Skeletal muscle cell (primary cell): Measurements from ENCODE around the gene ARNT2.
"Not testable (repeated sequence)": the region's sequence is repeated elsewhere in the genome, so short reads cannot be mapped to it uniquely, and the experiment has no call there.

Experiments
- DNase-seq: peaks from one replicate; pipeline ENCODE4 v3.0.0-alpha.2; 2010; ENCODE audit warnings: low read depth
- H3K4me3 ChIP-seq: 2 replicates; pipeline ENCODE4 v1.5.1; 2011; ENCODE audit warnings: low read depth, mild to moderate bottlenecking, control low read depth, low read length, moderate library complexity

ARNT2 gene

DNA sequence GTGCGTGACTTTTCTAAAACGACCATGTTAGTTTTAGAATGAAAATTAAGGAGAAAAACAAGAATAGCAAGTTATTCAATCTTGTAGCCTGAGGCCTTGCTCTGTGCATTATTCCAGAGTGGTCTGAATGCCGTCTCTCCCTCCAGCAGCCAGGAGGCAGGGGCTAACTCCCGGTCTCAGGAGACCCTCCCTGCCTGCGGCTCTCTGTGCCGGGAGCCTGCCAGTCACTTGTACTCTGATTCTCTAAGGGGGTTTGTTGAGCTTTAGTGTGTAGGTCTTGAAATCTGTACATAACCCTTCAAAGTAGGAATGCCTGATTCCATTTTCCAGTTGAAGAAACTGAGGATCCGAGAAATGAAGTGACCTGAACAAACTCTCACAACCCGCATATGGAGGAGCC is 97.3 kb downstream of the ARNT2 start:
- H3K4me3 ChIP-seq = no peak overlapping the region
- DNase-seq = no peak

DNA sequence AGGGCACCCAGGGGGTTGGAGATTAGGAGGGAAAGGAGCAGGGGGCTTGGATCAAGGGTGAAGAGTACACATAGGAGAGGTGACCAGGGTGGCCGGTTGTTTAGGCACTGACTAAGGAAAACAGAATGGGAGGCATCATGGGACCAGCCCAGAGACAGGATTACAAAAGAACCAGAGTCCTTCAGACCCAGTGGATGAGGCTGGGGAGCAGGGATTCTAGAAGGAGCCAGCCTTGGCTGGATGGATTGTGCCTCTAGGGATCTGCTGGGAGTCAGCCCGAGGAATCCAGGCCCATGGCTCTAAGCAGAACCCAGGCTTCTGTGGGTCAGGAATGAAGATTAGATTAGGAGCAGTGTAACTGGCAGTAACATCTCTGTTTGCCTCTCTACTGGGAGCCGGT is 98.6 kb downstream of the ARNT2 start:
- DNase-seq = no peak
- no peak overlapping the region for H3K4me3 ChIP-seq

- H3K4me3 ChIP-seq = no peak overlapping the region
- no peak for DNase-seq
These were observed 99.3 kb downstream of the ARNT2 start for GRCh38 chr15:80503319-80503952.

GRCh38 chr15:80504931-80505330 is 100.7 kb downstream of the ARNT2 start:
- no peak for DNase-seq
- no peak overlapping the region for H3K4me3 ChIP-seq

DNA sequence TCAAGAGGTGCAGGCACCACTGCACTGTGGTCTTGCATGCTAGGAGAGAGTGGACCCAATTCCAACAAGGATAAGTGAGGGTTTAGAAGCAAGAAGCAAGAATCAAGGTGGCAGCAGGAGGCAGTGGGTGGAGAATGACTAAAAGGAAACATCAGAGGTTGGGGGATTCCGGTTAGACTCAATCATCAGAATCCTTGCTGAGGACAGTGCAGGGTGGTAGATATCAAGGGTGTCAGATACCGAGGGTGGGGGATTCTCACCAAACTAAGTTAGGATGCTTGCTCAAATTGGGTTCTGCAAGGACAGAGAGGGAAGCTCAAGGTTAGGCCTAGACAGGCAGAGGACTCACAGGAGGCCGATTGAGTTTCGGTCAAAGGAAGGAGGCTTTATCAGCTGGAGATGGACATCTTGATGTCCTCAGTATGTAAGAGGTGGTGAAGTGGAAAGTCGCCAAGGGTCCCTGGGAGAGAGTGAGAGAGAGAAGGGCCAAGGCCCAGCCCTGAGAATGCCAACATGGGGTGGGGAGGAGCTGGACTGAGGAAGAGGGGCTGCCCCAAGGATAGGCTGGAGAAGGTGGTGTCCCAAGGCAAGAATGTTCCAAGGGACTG is 102.2 kb downstream of the ARNT2 start:
- H3K4me3 ChIP-seq = no peak overlapping the region
- DNase-seq = no peak

DNA sequence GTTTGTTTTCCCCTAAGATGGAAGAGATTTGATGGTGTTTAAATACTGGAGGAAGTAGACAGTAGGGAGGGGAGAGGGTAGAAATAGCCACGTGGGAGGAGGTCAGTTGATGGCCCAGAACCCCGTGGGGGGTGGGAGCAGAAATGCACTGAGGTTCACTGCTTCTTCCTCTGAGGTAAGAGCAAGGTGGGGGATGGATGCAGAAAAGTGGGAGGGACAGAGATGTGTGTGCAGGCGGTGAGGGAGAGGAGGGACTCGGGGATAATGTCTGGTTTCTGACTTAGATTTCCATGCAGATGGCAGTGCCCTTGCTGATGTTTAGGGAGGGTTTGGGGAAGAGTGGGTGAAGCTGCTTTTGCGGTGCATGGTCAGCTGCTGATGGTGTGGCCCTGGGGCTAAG is 102.9 kb downstream of the ARNT2 start:
- DNase-seq = no peak
- H3K4me3 ChIP-seq = no peak overlapping the region

DNA sequence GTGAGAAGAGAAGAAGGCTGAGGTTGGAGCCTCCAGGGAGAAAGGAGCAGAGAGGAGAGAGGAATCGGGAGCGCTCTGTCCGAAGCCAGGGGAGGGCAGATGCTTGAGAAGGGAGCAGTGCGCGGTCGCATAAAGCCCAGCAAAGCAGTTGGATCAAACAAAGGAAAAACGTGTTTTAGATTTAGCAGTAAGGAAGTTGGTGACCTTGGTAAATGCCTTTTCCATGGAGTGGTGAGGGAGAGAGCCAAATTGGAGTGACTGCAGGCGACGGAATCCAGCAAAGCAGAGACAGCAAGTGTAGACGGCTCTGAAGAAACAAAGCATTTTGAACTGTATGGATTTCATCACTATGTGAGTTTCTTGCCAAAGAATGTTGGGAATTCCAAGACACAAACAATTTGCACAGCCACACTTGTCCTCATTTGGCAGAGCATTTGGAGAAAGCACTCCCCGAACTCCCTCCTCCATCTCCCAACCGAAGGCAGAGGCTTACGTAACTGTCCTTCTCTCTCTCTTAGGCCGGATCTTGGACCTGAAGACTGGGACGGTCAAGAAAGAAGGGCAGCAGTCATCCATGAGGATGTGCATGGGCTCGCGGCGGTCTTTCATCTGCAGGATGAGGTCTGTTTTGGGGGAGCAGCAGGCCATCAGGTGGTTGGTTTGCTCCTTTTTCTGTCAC is 103.6 kb downstream of the ARNT2 start:
- H3K4me3 ChIP-seq = no peak overlapping the region
- peak; percentile 59 for DNase-seq

DNA sequence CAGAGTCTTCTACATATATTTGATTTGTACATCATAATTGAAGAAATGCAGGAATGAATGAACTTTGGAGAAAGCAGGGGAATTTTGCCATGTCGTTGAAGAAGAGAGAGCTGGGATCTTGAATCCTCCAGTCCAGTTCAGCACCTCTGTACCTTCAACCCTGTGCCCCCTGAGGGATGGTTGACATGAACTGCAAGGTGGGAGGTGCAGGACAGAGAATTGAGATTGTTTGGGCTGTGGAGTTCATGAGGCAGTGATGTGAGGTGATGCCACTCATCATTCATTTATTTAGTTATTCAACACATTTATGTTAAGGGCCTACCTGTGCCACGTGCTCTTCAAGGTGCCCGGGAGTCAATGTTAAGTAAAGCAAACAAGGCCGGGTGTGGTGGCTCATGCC is 104.6 kb downstream of the ARNT2 start:
- no peak overlapping the region for H3K4me3 ChIP-seq
- no peak for DNase-seq

DNA sequence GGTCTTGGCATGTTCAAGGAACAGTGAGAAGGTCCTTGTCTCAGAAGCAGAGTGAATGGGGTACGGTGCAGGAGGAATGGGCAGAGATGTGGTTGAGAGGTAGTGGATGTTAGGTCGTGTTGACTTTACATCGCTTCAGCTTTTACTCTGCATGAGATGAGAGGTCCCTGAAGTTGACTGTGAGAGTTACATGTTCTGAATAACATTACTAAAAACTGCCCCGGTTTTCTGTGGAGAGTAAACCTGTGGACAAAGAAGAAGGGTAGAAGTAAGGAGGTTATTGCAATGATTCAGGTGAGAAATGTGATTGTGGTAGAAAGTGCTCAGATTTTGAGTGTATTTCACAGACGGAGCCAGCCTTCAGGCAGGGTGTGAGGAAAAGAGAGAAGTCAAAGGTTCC is 105.6 kb downstream of the ARNT2 start:
- no peak overlapping the region for H3K4me3 ChIP-seq
- no peak for DNase-seq

GRCh38 chr15:80510985-80511384 is 106.8 kb downstream of the ARNT2 start:
- not testable (repeated sequence) for DNase-seq, H3K4me3 ChIP-seq

DNA sequence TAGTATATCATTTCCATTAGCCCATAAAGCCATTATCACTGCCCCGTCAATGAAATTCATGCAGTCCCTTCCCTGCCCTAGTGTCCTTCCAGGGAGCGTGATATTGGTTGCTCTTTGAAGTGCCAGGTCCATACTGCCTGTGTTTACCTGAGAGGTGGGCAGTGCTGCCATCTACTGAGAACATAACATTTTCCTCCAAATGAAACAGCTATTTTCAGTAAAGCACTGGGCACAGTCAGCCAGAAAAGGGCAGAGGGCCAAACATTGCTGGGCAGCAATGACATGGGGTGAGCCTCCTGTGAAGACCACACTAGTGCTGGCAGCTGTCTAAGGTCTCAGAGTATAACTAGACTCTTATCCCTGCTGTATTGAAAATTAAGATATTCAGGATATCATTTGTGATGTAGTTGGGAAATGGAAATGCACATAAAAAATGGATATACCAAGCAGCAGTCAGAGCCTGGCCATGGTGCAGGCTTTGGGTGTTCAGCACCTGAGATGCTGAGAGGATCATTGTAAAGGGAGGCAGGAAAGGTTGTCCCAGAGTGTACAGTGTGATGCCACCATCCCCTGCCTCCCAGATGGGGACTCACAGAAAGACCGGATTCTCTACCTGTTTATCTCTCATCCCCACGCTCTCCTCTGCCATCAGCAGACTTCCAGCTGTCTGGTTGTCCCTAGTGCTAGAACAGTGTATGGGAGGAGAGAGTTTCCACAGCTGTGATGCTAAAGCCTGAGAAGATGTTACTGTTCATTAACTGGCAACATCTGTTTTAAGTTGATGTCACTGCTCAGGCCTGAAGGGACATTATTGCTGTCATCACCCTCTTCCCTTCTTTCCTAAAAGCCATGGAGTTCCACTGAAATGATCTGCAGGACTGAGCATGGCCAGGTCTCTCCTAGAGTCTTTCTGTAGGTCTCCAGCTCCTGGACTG is 108.8 kb downstream of the ARNT2 start:
- no peak overlapping the region for H3K4me3 ChIP-seq
- DNase-seq = no peak

- peak; percentile 43 for DNase-seq
- H3K4me3 ChIP-seq = no peak overlapping the region
These were observed 110.0 kb downstream of the ARNT2 start for GRCh38 chr15:80514071-80514780.

DNA sequence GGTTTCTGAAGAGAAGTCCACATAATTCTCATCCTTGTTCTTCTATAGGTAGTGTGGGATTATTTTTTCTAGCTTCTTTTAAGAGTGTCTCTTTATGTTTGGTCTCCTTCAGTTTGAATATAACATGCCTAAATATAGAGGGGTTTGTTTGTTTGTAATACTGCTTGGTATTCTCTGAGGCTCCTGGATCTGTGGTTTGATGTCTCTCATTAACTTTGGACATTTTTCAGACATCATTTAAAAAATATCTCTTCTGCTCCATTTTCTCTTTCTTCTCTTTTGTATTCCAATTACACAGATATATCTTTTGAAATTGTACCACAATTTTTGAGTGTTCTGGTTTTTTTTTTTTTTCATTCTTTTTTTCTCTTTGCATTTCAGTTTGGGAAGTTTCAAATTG is 113.1 kb downstream of the ARNT2 start:
- no peak overlapping the region for H3K4me3 ChIP-seq
- no peak for DNase-seq

DNA sequence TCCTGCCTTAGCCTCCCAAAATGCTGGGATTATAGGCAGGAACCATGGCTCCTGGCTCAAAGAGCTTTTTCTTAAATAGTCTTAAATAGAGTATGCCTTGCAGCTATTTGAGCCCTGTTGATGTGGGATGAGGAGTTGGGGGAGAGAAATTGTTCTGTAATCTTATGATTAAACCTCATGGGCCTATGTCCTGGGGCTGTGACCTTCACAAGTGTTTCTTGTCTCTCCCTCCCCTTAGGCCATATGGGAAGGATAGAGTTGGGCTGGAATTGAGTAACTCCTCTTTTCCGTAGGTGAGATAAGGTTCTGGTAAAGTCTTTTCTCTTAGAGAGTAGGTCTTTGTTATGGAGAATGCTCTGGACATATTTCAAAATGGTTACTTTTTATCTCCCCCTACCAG is 114.3 kb downstream of the ARNT2 start:
- DNase-seq = no peak
- no peak overlapping the region for H3K4me3 ChIP-seq

DNA sequence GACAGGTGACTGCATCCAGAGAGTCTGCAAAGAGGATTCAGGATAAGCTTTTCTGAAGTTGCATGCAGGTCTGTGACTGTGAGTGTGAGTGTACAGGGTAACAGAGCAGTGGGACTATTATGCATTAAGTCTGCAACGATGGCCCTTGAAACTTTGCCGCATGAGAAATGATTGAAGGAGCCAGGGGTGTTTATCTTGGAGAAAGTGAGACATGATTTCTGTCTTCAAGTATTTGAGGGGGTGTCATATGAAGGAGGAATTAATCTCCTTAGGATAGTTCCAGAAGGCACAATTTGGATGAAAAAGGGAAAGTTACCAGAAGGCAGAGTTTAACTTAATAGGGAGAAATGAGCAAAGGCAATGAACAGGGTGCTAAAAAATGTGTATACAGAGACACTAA is 119.6 kb downstream of the ARNT2 start:
- H3K4me3 ChIP-seq = no peak overlapping the region
- DNase-seq = no peak

- H3K4me3 ChIP-seq = no peak overlapping the region
- DNase-seq = no peak
These were observed 121.7 kb downstream of the ARNT2 start for GRCh38 chr15:80525853-80526252.

- DNase-seq = no peak
- H3K4me3 ChIP-seq = no peak overlapping the region
These were observed 122.6 kb downstream of the ARNT2 start for GRCh38 chr15:80526556-80527340.

GRCh38 chr15:80527406-80527805 is 123.2 kb downstream of the ARNT2 start:
- no peak for DNase-seq
- no peak overlapping the region for H3K4me3 ChIP-seq

DNA sequence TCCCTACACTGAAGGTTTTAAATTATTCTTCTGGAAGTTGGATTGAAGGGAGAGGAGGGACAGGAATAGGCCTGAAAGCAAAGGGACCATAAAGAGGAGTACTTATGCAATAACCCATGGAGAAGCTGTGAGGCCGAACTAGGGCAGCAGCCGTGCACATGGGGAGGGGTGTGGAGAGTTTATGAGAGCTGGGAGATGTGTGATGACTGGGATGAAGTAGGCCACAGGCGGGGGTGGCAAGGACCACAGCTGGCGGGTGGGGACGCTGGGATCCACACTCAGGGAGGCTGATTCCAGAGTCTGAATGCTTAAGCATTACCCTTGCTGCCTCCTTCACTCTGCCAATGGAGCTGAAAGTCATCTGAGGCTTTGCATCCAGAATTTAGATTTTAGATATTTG is 123.8 kb downstream of the ARNT2 start:
- no peak overlapping the region for H3K4me3 ChIP-seq
- no peak for DNase-seq
